Cerebellar cortex (tissue), 1 donor: Measurements from ENCODE around the gene ERO1B.
A peak's percentile ranks its signal among the peaks of the same experiment; 100 is the strongest.
"Not testable (repeated sequence)": the region's sequence is repeated elsewhere in the genome, so short reads cannot be mapped to it uniquely, and the experiment has no call there.

ENCODE experiments used
- DNase-seq: peaks from one replicate; pipeline ENCODE4 v3.0.0-alpha.2; 2015; ENCODE audit warnings: low spot score

ERO1B gene

DNA sequence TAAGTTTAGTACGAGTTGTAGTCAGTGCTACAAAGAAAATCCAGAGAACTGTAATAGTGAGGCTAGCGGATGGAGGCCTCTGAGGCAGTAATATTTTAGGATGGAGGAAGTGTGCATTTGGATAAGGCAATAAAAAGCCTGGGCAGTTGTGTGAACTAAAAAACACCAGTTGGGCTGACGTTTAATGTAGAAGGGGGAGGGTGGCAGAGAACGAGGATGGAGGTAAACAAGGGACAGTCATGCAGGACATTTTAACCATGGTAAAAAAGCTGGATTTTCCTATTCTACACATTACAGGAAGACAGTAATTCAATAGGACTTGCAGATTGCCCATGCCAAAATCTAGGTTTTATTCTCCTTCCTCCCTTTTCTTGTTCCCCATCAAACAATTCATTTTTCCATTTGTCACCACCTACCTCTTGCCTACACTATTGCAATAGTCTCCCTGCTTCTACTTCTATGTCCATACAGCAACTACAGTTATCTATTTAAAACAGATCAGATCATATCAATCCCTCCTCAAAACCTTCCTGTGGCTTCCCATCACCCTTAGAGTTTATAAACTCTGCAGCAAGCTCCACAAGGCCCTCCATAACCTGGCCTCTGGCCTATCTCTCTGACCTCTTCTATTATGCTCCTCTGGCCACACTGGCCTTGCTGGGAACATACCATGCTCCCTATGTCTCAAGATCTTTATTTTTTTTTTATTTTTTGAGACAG is 27.7 kb downstream of the ERO1B start:
- no peak for DNase-seq

DNA sequence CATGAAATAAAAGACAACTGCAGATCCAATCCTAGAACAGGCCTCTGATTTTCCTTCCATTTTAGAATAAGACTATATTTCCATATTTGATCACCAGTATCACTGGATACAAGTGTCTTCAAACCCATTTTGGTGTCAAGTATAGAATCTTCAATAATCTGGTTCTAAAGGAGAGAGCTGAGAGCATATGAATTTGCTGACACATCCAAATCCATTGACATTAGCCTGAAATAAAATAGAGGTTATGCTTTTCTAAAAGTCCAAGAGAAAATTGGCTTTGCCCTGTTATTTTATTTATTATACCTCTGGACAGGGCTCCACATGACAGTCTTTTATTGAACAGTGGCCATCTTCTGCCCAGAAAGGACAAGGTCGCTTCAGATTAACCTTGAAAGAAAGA is 28.6 kb downstream of the ERO1B start:
- no peak for DNase-seq

DNA sequence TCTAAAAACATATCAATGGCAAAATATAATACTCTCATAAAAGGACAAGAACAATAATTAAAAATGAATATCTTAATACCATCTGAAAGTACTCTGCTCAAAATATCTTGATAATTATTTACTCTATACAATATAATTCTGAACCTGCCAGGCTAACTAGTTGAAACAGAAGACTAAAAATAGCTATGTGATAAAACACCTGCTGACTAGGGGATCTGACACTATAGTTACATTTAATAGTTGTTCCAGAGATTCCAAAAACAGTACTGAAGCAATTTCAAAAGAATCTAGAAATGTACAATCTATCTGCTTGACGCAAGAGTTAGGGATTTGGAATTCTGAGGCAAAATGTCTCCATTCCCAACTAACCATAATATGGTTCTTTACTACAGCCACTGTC is 30.2 kb downstream of the ERO1B start:
- no peak for DNase-seq

DNA sequence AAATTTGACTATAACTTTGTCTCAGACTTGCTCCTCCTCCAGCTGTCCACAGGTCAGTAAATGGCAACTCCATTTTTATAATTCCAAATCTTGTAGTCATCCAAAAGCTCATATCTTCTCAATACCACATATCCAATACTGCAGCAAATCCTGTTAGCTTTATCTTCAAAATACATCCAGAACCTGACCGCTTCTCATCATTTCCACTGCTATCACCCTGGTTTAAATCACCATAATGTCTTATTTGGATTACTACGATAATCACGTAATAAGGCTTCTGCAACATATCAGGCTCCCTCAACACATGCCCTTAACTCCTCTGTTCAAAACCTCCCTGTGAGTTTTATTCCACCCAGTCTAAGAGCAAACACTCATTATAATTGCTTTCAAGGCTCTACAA is 34.5 kb downstream of the ERO1B start:
- no peak for DNase-seq

DNA sequence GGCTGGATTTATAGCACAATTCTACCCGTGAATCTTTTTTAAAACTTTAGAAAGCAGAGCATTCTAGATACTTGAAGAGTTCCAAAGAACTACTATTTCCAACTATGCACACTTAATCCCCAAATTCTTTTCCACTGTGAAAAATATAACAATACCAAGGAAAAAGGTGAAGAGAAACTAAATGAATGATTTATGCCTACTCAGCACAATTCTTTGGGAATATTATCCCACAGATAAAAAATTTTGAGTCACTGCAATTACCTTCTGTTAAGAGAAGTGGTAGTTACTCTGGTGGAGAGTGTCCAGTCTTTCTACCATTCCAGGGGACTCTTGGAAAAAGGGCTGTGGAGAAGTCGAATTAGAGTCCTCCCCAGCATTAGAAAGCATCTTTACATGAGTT is 39.2 kb downstream of the ERO1B start:
- DNase-seq, result no peak

DNA sequence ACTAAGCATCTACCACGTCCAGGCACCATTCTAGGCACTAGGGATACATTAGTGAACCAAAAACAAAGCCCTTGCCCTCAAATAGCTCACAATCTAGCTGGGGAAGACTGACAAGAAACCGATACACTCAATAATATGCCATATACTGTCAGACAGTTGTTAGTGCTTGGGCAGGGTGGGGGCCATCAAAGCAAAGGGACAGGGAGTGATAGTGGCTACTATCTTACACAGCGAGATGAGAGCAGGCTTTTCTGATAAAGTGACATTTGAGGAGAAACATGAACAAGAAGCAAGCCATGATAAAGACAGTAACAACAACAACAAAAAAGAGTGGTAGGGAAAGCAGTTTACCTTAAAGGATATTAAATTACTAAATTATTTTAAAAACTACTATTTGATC is 41.1 kb downstream of the ERO1B start:
- no peak for DNase-seq

DNA sequence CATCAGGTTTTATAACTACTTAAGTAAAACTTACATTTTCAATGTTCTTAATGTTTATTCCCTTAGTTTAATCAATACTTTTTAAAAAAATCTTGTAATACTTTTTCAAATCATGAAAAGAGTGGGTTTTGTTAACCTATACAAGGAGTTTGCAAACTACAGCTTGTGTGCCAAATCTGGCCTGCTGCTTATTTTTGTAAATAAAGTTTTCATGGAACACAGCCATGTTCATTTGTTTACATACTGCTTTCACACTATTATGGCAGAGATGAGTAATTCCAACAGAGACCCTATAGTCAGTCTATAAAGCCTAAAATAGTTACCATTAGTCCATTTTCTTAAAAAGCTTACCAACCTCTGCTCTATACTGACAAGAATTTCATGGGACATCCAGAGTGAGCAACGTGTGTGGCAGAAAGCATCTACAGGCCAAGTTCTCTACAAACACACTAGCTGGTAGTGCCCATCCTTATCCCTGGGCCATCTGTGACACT is 42.6 kb downstream of the ERO1B start:
- DNase-seq, result no peak

DNA sequence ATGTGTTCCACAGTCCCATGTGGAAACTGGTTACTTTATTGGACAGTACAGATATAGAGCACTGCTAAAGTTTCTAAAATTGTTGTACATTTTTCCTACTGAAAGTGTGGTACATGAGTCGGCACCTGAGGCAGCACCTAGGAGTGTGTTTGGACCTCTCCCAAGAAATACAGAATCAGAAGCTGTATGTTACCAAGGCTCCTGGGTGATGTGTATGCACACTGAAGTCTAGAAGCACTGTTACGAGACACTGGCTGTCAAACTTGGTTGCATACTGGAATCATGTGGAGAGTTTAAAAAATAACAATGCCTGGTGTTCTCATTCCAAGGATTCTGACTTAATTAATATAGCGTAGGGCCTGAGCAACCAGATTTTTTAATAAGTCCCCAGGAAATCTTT is 46.6 kb downstream of the ERO1B start:
- DNase-seq, result no peak

DNA sequence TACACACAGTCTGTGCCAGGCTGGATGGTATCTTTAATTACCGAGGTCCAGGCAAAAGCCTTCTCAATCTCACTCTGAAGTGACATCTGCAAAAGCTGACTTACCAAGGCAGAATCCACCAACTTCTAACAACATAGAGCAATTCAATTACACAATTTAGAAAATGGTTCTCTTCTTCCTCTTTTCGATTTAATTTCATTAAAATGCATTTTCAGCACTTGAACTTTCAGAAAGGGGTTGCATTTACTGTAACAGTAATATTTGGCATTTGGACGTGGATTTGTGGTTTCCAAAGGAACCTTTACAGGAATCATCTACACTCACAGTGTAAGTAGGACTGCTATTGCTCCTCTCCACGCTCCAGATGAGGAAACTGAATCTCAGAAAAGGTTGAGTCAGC is 53.3 kb downstream of the ERO1B start:
- DNase-seq, result no peak

DNA sequence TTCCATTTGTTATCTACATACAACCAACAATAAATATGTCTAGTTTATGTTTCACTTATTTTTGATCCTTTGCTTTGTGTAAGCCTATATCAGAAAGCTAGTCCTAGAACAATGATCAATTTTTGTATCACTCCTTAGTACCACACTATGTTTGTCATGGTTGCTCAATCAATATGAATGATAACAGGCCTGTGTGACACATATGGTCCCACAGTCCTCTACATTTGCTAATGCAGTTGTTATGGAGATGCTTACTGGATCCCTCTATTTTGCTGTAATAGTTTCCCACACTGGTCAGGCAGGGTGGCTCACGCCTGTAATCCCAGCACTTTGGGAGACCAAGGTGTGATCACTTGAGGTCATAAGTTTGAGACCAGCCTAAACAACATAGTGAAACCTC is 59.1 kb downstream of the ERO1B start:
- DNase-seq, result no peak

DNA sequence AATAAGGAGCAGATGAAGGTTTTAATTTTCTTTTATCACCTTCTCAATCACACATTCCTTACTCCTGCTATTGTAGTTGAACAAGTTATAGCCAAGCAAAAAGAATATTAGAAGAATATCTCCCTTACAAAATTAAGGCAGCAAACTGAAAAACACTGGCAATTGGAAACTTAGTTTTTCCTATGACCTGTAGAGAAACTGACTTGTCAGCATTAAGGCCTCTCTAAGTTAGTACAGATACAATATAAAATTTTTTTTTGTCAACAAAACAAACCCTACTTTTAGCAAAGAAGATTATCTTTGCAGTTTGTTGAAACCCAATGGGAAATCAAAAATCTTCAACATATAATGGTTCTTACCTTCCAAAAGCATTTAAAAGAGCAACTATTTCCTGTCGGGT is 61.3 kb downstream of the ERO1B start:
- no peak for DNase-seq

DNA sequence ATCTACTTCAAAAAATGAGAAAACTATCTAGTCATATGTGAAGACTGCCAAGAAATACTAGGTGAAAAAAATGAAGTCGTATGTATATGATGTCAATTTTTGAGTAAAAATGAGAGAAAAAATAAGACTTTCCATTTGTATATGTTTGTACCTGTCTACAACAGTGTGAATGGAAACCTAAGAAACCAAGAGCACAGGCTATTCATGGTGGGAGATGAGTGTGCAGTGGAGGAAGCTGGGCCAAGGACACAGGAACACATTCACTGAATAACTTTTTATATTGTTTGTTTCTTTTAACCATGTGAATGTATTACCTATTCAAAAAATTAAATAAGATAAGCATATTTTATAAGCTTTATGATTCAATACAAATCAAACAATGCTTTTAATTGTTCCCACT is 67.0 kb downstream of the ERO1B start:
- DNase-seq, result no peak

DNA sequence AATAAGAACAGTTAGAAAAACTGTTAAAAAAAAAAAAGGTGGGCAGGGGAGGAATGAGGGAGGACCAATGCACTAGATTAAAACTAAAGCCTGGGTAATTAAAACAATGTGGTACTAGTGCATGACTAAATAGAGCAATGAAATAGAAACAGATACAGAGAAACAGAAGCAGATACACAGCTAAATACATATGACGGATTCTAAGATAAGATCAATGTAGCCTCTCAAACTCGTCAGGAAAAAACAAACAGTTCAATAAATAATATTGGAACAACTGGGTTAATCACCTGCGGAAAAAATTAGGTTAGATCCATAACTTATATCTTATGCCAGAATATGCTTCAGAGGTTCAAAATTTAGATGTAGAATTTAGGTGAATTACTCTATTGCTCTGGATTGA is 68.2 kb downstream of the ERO1B start:
- DNase-seq, result no peak

DNA sequence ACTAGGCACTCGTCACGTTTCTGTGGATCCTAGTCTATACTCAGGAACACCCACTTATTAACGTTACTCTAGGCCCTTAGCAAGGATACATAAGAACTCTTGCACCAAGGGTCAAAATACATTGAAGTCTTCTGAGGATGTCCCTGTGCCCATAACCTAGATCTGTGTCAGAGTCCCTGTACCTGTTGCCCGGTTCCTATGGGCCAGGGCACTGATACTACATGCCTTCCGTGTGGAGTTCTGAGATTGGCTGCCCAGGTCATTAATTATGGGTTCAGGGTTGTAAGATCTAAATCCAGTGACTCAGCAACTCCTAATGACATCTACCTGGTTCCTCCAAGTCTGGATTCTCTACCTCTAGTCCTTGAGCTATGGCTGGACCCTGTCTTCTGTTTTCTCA is 69.9 kb downstream of the ERO1B start:
- no peak for DNase-seq

DNA sequence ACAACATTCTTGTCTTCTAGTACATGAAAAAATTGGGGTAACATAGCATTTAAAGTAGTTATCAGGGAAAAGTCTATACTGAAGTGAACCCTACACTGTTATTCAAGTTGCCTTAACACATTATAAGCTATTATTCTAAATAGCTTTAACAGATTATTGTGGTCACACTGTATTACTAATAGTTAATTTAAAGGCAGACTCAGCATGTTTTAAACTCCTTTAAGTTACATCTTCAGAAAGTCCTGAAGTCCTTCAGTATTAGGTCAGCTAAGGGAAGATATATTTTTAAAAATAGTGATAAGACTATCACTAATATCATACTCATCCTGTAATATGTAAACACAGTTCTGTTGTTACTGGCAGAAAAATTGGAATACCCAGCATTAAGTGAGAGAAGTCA is 72.0 kb downstream of the ERO1B start:
- no peak for DNase-seq

DNA sequence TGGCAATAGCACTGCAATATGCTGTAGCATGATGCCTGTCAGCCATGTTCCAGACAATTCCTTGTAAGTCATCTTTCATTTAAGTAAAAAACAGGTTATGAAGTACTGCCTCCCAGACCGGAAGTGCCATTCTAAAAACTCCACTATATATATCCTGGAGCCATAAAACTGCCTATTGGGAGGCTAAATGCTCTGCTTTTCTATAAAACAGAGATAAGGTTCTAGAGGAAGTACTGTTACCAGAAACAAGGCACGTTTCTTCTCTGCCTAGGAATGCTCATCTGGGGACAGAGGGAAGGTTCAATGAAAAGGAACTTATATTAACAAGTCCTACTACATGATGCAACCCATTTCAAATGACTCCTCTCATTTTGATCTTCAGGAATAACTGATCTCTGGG is 72.6 kb downstream of the ERO1B start:
- DNase-seq, result no peak

DNA sequence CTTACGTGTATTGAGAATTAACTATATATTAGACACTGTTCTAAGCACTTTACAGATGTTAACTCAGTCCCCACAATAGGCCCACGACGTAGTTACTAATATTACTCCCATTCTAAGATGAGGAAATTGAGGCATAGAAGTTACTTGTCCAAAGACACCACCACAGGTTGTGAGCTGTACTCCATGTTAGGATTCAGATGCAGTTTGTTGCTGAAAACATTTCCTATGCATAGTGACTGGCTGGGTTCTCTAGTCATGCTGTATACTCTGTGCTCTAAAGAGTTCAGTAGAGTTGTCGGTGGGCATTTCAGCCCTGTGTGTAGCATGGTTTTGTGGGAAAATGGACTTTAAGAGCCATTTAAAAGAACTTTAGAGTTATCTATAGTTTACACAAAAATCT is 74.2 kb downstream of the ERO1B start:
- no peak for DNase-seq

DNA sequence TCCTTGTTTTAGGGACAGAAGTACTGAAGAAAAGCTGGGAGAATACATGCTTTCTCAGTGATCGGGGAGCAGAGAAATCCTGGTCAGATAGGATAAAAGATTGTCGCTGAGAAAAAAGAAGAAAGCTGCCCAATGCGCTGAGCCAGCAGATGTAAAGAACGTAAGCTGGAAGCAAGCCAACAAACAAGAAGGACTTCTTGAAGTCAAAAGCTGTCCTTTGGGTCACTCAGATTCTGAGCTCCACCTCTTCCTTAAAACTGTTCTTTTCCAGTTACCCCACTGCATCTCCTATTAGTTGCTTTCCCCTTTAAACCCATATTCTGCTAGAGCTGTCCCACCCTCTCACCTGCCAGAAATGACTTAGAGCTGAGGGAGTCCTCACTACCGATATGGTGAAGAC is 74.6 kb downstream of the ERO1B start:
- peak; percentile 3 for DNase-seq

DNA sequence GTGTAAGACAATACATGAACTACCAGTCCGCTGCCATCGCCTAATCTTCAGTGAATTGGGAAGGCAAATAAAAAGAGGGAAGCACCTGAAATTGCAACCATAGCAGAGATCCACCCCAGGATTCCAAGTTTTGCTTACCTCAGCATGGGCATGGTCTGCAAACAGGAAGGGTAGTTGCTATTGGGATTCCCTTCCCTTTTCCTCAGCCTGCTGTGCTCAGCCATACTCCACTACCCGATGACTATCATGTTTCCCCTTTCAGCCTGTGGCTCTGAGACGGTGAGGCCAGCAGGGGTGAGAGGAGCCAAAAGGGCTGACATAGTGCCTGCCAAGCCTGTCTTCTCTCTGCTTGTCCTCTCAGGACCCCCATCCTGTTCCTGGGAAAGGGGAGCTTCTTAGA is 75.2 kb downstream of the ERO1B start:
- DNase-seq, result no peak

DNA sequence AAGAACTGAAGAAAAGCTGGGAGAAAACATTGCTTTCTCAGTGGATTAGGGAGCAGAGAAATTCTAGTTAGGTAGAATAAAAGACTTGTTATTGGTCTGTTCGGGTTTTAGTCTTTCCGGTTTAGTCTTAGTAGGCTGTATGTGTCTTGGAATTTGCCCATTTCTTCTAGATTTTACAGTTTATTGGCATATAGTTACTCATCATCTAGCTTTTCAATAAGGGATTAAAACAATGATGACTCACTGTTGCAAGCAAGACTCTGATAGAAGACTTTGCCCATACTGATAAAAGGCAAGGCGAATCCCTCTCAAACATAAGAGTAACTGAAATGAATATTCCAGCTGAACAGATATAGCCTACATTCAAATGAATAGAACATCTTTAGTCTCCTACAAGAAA is 77.1 kb downstream of the ERO1B start:
- no peak for DNase-seq

DNA sequence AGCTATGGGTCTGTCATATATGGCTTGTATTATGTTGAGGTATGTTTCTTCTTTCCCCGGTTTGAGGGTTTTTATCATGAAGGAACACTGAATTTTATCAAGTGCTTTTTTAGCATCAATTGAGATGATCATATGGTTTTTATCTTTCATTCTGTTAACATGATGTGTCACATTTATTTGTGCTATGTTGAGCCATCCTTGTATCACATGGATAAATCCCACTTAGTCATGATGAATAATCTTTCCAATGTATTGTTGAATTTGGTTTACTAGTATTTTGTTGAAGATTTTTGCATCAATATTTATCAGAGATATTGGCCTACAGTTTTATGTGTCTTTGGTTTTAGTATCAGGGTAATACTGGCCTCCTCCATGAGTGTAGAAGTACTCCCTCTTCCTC is 77.7 kb downstream of the ERO1B start:
- no peak for DNase-seq

DNA sequence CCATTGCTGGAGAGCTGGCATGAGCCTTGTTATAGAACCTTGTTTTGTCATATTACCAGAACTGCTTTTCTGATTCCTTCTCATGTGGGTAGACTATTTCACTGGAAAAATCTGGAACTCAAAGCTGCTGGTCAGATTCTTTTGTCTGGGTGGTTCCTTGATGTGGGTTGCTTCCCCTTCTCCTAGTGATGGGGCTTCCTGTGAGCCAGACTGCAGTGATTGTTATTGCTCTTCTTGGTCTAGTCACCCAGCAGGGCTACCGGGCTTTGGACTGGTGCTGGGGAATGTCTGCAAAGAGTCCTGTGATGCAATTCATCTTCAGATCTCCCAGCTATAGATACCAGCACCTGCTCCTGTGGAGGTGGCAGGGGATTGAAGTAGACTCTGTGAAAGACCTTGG is 80.0 kb downstream of the ERO1B start:
- DNase-seq, result no peak

DNA sequence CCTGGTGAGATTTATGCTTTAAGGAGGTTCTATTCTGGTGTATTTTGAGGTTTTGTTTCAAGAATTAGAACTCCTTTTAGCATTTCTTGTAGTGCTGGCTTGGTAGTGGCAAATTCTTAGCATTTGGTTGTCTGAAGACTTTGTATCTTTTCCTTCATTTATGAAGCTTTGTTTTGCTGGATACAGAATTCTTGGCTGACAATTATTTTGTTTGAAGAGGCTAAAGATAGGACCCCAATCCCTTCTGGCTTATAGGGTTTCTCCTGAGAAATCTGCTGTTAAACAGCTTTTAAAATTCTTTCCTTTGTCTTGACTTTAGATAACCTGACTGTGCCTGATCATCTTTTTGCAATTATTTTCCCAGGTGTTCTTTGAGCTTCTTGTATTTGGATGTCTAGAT is 80.8 kb downstream of the ERO1B start:
- DNase-seq, result no peak

DNA sequence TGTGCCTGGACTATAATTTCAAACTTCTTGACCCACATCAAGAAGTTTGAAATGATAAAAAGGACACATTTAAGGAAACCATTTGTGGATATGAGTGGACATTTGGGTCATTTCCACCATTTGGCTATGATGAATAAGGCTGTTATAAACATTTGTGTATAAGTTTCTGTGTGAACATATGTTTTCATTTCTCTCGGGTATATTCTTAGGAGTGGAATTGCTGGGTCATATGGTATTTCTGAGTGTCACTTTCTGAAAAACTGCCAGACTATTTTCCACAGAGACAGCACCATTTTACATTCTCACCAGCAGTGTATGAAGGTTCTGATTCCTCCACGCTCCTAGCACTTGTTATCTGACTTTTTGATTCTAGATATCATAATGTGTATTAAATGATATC is 88.6 kb downstream of the ERO1B start:
- no peak for DNase-seq

DNA sequence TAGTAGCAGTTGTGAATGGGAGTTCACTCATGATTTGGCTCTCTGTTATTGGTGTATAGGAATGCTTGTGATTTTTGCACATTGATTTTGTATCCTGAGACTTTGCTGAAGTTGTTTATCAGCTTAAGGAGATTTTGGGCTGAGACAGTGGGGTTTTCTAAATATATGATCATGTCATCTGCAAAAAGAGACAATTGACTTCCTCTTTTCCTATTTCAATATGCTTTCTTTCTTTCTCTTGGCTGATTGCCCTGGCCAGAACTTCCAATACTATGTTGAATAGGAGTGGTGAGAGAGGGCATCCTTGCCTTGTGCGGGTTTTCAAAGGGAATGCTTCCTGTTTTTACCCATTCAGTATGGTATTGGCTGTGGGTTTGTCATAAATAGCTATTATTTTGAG is 93.7 kb downstream of the ERO1B start:
- DNase-seq, result not testable (repeated sequence)
